GM23248 (cell line): Measurements from ENCODE around the gene NKAIN2.

Experiments used
- EZH2 ChIP-seq: fragments of 200-600 bp; sonication (generic); IDR thresholded peaks from 2 replicates; pipeline ENCODE4 v1.6.1; 2018; ENCODE audit warnings: antibody characterized with exemption, mild to moderate bottlenecking; ENCODE audit not compliant: insufficient read depth, poor library complexity, severe bottlenecking
- EZH2phosphoT487 ChIP-seq: fragments of 200-600 bp; sonication (generic); IDR thresholded peaks from 2 replicates; pipeline ENCODE4 v1.6.1; 2018; ENCODE audit warnings: antibody characterized with exemption, moderate library complexity, mild to moderate bottlenecking, low read depth; ENCODE audit not compliant: insufficient read depth

DNA sequence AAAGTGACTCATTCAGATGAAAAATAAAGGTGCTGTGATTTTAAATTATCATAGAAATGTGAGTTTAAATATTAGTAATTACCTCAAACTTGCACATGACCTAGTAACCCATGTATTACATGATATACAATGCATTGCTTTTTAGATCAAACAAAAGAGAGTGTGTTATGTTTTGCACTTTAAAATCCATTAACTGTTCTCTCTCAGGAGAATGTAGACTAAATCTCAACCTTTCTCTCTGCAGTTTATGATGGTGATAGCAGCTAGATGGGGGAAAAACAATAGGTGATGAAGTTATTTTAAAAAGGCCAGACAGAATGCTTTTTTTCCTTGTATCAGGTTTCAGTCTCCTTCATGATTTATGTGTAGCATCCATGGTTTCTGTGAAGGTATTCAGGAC is 754.2 kb downstream of the NKAIN2 start:
- TF ChIP-seq EZH2 (no peak), EZH2phosphoT487 (no peak)
